HG02798 (cell line): ENCODE results near the gene IRX4.

Source experiments
- ATAC-seq: cut with Tn5 transposase; IDR thresholded peaks from one replicate; pipeline ENCODE4 v1.9.1; 2021; ENCODE audit warnings: mild to moderate bottlenecking; ENCODE audit not compliant: unreplicated experiment, poor library complexity

IRX4 gene

GRCh38 chr5:1915316-1915715 is 32.6 kb upstream of the IRX4 start:
- no peak for ATAC-seq

- no peak for ATAC-seq
Observed at GRCh38 chr5:1914471-1914870, 31.7 kb upstream of the IRX4 start.

GRCh38 chr5:1913578-1913977 is 30.9 kb upstream of the IRX4 start:
- ATAC-seq: no peak

GRCh38 chr5:1912951-1913565 is 30.3 kb upstream of the IRX4 start:
- ATAC-seq: no peak

- ATAC-seq: no peak
Observed at GRCh38 chr5:1911773-1912235, 29.1 kb upstream of the IRX4 start.

DNA sequence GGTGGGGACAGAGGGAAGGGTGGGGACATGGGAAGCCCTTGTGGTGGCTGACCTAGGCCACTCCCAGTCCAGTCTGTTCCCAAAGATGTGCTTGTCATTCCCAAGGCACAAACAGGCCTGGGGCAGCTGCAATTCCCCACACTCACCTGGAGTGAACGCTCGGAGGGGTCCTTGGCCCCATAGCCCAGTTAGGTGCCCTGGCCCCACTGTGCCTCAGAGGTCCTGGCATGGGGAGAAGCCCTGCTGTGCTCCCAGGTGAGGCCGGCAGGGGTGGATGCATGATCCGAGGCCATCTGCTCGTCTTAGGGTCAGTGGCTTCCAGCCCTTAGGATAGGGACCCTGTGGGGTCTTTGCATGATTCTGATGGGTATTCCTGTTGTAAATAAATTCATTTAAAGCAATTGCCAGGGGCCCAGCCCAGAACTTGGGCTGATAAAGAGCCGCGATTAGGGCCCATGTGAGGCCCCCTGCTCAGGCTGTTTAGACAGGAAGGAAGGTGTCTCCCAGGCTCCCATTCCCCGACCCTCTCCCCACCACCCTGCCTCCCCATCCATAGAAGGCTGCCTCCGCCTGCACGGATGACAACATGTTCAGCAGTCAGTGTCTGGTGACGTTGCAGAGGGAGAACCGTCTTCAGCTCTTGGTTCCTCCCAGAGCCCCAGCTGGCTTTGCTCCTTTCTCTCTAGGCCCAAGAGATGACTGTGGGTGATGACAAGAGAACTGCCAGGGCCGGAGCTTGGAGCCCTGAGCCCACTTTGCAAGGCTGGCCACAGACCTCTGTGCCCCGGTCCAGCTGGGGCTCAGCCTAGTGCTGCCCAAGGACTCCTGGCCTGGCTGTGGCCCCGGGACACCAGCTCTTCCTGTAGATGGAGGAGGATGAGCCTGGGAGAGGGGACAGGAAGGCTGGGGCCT is 28.4 kb upstream of the IRX4 start:
- no peak for ATAC-seq

GRCh38 chr5:1910081-1910760 is 27.5 kb upstream of the IRX4 start:
- no peak for ATAC-seq

DNA sequence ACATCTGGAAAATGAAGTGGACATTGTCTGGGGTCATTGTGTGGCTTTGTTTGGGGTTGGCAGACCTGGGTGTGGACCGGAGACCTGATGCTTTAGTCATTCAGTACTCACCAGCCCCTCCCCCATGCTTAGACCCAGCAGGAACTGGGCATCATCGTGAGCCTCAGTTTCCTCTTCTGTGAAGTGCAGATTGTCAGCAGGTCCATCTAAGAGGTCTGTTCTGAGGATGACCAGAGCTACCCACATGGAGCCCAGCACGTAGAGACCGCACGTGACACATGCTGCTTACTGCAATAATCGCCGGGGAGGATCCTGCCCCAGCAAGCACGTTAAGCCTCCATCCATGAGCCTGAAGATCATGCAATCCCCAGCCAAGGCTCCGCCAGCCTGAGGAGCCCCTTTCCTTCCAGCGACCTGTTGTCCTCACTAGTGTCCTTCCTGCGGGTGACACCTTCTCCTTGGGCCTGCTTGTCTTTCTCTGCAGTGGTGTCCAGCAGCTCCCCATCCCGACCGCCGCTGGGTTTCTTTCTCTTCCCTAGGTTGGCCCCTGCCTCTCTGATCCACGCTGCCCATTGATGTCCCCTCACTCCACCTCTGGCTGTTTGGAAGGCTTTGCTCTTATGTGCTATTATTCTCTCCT is 26.7 kb upstream of the IRX4 start:
- no peak for ATAC-seq

DNA sequence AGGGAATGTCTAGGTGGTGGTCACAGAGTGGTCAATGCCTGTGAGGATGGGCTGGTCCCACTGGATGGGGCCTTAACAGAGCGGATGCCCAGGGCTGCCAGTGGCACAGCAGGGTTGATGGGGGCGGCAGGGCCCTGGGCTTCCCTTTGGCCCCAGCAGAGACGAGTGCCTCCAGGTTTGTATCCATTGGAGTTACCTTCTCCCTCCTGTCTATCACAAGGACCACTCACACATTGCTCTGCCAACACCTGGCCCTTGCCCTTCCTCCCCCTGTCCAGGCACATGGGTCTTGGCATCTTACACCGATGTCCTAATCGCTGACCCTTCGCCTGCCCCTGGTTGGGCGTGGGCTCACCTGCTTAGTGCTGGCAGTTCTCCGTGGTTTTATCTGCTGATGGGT is 26.2 kb upstream of the IRX4 start:
- ATAC-seq: no peak

- no peak for ATAC-seq
Observed at GRCh38 chr5:1907616-1908015, 24.9 kb upstream of the IRX4 start.

- ATAC-seq: no peak
Observed at GRCh38 chr5:1905108-1905507, 22.4 kb upstream of the IRX4 start.

- ATAC-seq: no peak
Observed at GRCh38 chr5:1901983-1902382, 19.3 kb upstream of the IRX4 start.

GRCh38 chr5:1901061-1901460 is 18.3 kb upstream of the IRX4 start:
- no peak for ATAC-seq

DNA sequence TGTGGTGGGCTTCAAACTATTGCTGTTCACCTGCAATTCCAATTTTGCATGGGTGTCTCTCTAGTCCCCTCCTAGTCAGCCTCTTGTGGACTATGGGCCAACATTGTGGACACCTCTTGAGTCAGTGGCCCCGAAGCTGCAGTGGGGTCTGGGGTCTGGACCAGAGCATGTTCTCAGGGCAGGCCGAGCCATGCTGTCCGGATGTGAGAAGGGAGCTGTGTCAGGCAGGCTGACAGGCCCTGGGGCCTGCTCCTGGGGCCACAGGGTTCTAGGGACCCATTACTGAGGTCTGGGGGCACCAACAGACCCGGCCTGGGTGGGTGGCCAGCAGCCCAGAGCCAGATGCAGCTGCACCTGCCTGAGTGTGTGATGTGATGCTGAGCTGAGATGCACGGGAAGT is 16.5 kb upstream of the IRX4 start:
- ATAC-seq: no peak

GRCh38 chr5:1897816-1898450 is 15.2 kb upstream of the IRX4 start:
- no peak for ATAC-seq

DNA sequence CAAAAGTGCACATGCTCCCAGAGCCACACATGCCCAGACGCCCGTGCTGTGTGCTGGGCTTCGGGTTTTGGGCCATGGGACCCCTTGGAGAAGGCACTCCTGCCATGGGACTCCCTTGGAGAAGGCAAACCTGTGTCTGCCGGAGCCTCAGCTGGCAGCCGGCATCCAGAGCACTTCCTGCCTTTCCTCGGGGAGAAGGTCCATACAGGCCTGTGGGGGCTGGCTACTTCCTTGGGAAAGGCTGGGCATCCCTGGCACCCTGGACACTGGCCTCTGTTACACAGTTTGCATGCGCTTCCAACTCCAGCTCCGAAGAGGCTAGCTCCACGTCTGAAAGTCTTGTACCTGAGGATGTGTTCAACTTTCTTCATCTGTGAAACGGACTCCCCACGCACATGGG is 14.7 kb upstream of the IRX4 start:
- no peak for ATAC-seq

GRCh38 chr5:1896602-1897376 is 14.1 kb upstream of the IRX4 start:
- no peak for ATAC-seq

- ATAC-seq: no peak
Observed at GRCh38 chr5:1895739-1896420, 13.2 kb upstream of the IRX4 start.

DNA sequence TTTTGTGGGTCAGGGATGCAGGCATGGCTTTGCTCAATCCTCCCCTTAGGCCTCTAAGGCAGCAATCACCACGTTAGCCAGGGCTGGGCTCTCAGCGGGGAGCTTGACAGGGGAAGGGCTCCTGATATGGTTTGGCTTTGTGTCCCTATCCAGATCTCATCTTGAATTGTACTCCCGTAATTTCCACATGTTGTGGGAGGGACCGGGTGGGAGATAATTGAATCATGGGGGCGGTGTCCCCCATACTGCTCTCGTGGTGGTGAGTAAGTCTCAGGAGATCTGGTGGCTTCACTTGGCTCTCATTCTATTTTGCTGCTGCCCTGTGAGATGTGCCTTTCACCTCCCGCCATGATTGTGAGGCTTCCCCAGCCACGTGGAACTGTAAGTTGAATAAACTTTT is 11.5 kb upstream of the IRX4 start:
- ATAC-seq: no peak
